ENCODE data around the gene LCN1.
"Not testable (repeated sequence)": the region's sequence is repeated elsewhere in the genome, so short reads cannot be mapped to it uniquely, and the experiment has no call there.

The LCN1 gene

GRCh38 chr9:135522137-135522877 lies 1.1 kb downstream of the LCN1 start:
- in situ Hi-C loops (cut with MboI; ENCODE audit: low sequenced_read_pairs): no loop called here

- in situ Hi-C loops (cut with MboI; ENCODE audit: low sequenced_read_pairs): no loop called here
These were observed 1.7 kb downstream of the LCN1 start for GRCh38 chr9:135522931-135523330.

GRCh38 chr9:135523521-135524129 lies 2.4 kb downstream of the LCN1 start:
- in situ Hi-C loops (cut with MboI; ENCODE audit: low sequenced_read_pairs): no loop called here

GRCh38 chr9:135524130-135524861 lies 3.1 kb downstream of the LCN1 start:
- in situ Hi-C loops (cut with MboI; ENCODE audit: low sequenced_read_pairs): no loop called here

GRCh38 chr9:135525241-135526088 lies 4.2 kb downstream of the LCN1 start:
- in situ Hi-C loops (cut with MboI; ENCODE audit: low sequenced_read_pairs): no loop called here

- in situ Hi-C loops (cut with MboI; ENCODE audit: low sequenced_read_pairs): no loop called here
These were observed 5.0 kb downstream of the LCN1 start for GRCh38 chr9:135526089-135526729.

GRCh38 chr9:135526730-135527571 lies 5.7 kb downstream of the LCN1 start:
- in situ Hi-C loops (cut with MboI; ENCODE audit: low sequenced_read_pairs): no loop called here

- in situ Hi-C loops (cut with MboI; ENCODE audit: low sequenced_read_pairs): not testable (repeated sequence)
These were observed 7.7 kb downstream of the LCN1 start for GRCh38 chr9:135528842-135529435.

- in situ Hi-C loops (cut with MboI; ENCODE audit: low sequenced_read_pairs): no loop called here
These were observed 8.9 kb downstream of the LCN1 start for GRCh38 chr9:135530146-135530545.

GRCh38 chr9:135531096-135531495 lies 9.9 kb downstream of the LCN1 start:
- in situ Hi-C loops (cut with MboI; ENCODE audit: low sequenced_read_pairs): no loop called here

- in situ Hi-C loops (cut with MboI; ENCODE audit: low sequenced_read_pairs): no loop called here
These were observed 11.9 kb downstream of the LCN1 start for GRCh38 chr9:135533113-135533512.

GRCh38 chr9:135533674-135534073 lies 12.4 kb downstream of the LCN1 start:
- in situ Hi-C loops (cut with MboI; ENCODE audit: low sequenced_read_pairs): no loop called here

GRCh38 chr9:135534192-135534711 lies 13.0 kb downstream of the LCN1 start:
- in situ Hi-C loops (cut with MboI; ENCODE audit: low sequenced_read_pairs): not testable (repeated sequence)

GRCh38 chr9:135534826-135535225 lies 13.6 kb downstream of the LCN1 start:
- in situ Hi-C loops (cut with MboI; ENCODE audit: low sequenced_read_pairs): not testable (repeated sequence)

- in situ Hi-C loops (cut with MboI; ENCODE audit: low sequenced_read_pairs): not testable (repeated sequence)
These were observed 14.4 kb downstream of the LCN1 start for GRCh38 chr9:135535631-135536030.

GRCh38 chr9:135536216-135536615 lies 15.0 kb downstream of the LCN1 start:
- in situ Hi-C loops (cut with MboI; ENCODE audit: low sequenced_read_pairs): no loop called here

GRCh38 chr9:135543262-135543894 lies 22.1 kb downstream of the LCN1 start:
- in situ Hi-C loops (cut with MboI; ENCODE audit: low sequenced_read_pairs): not testable (repeated sequence)

- in situ Hi-C loops (cut with MboI; ENCODE audit: low sequenced_read_pairs): no loop called here
These were observed 23.9 kb downstream of the LCN1 start for GRCh38 chr9:135544981-135545635.
